Left forelimb (tissue), 1 donor: Measurements from ENCODE around the gene LRRC3B.
"Not testable (repeated sequence)": the region's sequence is repeated elsewhere in the genome, so short reads cannot be mapped to it uniquely, and the experiment has no call there.

ENCODE experiments used
- DNase-seq: peaks from one replicate; pipeline ENCODE4 v3.0.0-alpha.2; 2018; ENCODE audit warnings: low spot score

The LRRC3B gene, protein sequence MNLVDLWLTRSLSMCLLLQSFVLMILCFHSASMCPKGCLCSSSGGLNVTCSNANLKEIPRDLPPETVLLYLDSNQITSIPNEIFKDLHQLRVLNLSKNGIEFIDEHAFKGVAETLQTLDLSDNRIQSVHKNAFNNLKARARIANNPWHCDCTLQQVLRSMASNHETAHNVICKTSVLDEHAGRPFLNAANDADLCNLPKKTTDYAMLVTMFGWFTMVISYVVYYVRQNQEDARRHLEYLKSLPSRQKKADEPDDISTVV

DNA sequence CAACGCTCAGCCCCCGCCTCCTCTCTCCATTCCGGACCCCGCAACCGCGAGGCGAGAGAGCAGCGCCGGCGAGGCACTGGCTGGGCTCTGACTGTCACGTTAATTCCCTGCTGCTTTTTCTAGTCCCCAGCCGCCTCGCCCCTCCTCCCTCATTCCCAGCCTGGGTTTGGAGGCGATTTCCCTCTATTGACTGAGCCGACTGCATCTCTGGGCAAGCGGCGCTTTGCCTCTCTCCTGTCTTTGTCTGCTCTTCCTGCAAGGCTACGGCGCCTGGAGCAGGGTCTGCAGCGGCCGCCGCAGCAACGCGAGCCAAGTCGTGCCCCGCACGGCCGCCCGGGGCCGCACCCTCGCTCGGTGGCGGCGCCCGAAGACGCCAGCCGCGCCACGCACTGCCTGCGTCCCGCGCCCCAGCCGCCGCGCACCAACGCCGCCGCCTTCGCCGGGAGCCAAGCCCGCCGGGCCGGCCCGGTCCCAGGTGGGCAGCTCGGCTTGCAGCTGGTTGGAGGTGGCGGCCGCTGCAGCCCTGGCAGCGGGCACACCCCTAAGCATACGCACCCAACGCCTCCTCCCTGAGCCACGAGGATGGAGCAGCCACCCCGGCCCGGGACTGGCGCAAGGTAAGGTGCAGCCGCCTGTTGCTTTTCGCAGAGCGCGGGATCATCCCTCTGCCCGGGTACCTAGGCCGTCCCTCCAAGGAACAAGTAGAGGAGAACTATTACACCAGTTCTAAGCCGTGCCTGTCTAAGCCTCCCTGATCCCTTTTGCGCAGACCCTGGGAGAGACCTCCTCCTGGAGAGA, at the start of gene LRRC3B:
Gene LRRC3B (plus strand): TSS at position 152 of the 798 bp plus-strand sequence. CDS start 86,901 bp downstream, outside the sequence.
- peak; percentile 74 for DNase-seq

DNA sequence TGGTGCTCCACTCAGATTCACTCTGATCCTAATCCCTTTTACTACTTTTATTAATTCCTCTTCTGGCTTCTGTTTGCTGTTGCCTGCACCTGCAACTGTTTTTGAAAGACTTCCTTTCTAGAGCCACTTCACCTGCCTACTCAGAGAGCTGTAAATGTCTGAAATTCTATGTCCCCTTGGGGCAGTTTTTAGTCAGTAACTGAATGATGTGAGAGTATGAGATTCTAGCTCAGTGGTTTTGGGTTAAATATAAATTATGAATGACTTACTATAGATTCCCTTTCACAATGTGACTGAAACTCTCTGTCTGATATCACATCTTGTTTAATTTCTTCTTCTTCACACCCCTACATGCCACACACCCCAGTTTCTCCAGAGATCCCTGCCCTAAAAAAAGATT, 47.8 kb upstream of the LRRC3B start:
- DNase-seq: no peak

DNA sequence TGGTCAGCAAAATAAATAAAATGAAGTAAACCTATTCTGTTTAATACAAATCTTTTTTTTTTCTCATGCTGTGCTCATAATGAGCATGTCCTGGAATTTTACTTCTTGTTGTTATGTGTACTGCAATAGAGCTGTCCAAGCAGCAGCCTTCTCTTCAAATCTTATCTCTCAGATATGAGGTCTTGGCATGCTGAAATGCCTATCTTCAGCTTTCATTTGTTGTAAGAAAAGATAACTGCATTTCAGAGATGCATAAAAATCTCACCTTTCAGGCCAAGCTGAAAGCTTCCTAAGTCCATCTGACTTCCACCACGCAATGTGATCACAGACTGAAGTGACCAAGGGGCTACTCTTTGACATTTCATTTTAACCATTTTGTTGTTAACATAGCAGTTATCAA, 43.5 kb upstream of the LRRC3B start:
- DNase-seq: no peak

DNA sequence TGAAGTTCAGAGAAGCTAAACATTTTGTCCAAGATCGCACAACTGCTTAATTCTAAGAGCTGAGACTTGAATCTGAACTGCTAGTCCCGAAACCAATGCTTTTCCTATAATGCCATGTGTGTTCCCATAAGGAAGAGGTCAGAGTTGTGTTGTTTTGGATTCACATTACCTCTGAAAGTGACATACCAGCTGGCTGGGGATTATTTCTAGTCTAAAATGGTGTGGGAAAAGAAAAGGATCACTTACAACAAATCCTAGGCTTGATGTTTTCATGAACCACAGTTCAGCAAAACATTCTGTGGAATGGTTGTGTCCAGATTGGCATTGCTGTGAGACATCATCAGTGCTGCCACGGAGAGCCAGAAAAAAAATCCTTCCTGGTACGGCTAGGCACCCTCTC, 35.0 kb upstream of the LRRC3B start:
- no peak for DNase-seq

DNA sequence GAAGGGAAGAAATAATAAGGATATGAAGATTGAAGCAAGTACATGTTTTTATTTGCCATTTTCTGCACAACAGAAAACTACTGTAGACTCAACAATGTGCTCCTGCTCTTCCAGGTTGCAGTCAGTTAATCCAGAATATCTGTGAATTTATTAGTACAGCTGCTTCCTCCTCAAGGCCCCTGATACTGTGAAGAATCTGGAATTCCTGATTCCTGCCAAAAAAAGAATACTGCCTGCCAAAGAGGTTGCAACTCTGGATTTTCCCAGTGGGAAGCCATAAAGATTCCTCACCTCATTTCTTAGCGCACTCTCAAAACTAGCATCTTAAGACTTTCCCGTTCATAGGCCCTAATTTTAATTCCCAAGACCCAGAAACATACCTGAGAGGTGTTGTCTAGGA, 33.6 kb upstream of the LRRC3B start:
- DNase-seq: no peak

DNA sequence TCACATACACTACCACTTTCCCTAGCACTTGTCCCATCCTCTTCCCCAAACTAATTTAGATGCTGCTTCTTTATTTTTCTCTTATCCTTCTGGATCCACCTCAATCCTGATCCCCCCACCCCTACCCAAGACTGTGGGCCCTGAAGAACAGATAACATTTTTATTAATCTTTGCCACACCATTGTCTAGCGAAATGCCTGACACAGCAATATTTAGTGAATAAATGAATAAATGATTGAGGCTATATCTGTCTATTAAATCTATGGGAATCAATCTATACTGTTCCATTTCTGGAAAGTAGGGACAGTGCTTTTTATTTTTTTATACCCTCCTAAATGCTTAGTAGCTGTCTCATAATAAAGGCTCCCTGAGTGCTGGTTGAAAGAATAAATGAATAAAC, 32.9 kb upstream of the LRRC3B start:
- DNase-seq: no peak

DNA sequence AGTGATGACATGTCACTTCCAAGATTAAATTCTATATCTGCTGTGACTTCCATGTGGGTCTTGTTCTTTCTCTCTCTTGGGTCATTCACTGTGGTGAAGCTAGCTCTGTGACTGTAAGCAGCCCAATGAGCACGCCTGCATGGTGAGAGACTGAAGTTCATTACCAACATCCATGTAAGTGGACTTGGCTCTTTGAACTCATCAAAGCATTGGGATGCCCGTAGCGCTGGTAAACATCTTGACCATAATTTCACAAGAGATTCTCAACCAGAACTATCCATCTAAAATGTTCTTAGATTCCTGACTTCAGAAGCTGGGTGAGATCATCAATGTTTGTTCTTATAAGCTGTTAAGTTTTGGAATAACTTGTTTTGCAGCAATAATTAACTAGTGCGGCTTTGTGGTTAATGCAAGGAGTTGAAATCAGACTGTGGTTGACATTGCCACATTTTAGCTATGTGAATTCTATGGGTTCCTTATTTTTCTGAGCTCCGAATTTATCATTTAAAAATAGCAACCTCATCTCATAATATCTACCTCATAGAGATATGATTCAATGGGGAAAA, 31.6 kb upstream of the LRRC3B start:
- DNase-seq: no peak

DNA sequence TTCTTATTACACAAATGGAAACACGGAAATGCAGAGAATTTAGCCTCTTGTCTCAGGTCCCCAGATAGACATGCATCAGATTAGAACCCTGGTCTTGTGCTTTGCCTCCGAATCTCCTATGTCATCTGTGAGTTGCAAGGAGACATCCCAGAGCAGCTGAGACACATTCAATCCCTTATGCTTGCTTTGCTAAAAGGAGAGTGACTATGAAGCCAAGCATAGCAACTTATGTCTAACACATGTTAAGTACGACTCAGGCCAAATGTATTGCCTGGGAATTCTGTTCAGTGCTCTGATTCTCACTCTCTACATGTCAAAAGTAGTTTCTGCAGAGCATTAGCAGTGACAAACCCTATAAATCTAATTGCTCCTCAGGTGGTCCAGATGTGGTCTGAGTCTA, 30.6 kb upstream of the LRRC3B start:
- DNase-seq: no peak

DNA sequence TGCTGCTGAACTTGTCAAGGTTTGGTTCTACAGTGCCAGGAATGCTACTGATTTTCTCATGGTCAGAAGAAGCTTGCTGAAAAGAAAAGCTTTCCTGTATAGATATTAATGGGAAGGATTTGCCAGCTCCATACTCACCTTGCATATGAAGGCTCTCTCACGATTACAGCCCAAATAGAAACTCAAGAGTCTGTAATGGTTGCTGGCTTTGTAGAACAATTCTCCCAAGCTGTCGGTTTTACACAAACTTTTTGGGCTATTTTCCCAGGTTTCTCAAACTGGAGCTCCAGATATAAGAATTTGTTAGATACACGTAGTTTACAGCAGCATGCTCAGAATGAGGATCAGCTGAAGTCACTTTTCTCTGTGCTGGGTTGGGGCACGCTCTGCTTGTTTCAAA, 30.1 kb upstream of the LRRC3B start:
- DNase-seq: no peak

DNA sequence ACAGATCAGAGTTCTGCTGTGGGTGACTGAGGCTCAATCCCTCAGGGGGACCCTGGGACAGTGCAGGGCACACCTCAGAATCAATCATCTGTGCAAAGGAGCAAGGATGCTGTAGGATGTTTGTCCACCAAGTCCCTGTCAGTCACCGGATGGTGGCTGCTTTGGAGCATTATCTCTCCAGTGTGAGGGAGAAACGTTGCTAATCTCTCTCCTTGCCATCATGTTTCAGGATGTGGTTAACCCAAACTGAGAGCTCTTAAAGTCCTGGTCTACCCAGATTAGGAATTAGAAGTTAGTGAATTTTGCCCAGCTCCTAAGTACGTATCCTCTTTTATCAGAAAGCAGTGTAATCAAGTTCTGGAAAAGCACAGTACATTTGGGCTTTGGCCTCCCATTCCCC, 26.2 kb upstream of the LRRC3B start:
- no peak for DNase-seq

DNA sequence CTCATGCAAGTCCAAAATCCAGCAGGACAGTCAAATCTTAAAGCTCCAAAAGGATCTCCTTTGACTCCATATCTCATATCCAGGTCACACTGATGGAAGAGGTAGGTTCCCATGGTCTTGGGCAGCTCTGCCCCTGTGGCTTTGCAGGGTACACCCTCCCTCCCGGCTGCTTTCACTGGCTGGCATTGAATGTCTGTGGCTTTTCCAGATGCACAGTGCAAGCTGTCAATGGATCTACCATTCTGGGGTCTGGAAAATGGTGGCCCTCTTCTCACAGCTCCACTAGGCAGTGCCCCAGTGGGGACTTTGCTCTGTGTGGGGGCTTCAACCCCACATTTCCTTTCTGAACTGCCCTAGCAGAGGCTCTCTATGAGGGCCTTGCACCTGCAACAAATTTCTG, 19.3 kb upstream of the LRRC3B start:
- not testable (repeated sequence) for DNase-seq

DNA sequence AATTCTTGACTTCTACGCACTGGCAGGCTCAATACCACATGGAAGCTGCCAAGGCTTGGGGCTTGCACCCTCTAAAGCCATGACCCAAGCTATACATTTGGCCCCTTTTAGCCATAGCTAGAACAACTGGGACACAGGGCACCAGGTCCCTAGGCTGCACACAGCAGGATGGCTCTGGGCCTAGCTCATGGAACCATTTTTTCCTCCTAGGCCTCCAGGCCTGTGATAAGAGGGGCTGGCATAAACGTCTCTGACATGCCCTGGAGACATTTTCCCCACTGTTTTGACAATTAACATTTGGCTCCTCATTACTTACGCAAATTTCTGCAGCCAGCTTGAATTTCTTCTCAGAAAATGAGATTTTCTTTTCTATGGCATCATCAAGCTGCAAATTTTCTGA, 18.8 kb upstream of the LRRC3B start:
- DNase-seq: not testable (repeated sequence)

DNA sequence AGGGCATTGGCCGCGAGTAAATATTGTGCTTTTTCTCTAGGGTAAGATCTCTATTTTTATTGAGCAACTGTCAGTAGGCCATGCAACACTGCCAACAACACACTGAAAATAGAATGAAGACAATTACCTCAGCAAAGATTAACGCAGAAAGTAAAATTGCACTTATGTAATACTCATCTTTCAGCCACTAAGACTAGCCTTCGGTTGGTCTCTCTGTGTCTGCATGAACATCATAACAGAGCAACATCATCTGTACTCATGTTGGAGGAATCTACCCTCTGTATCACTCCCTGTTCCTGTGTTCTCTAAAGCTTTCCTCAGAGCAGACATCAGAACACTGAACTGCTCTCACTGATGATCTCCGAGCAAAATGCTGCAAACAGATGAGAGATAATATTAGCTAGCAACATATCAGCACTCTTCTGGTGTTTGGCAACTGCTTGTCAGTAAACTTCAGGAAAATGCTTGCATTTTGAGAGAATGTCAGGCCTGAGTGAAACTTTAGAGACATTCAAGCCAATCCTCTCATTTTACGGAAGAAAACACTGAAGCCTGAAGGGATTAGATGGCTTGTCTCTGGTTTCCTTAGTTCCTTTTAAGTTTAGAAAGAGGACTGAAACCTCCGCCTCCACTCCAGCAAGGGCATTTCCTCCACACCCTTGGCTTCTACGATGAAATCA, 8.4 kb upstream of the LRRC3B start:
- DNase-seq: no peak

DNA sequence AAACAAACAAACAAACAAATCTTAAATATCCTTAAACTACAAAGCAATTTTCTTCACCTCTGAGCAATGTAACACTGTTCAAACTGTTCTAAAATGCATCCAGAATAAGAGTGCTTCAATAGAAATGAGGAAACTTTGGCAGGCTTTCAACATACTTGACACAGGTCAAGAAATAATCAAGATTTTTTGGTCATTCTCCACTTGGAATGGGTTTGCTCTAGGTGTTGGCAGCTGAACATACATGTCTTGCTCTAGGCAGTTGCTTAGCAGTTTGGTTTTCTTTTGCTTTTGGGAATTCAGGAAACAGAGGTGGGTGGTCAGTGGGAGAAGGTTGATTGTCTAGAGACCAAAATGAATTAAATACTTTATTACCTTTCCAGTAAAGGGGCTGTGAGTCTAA, 1.4 kb upstream of the LRRC3B start:
- no peak for DNase-seq

DNA sequence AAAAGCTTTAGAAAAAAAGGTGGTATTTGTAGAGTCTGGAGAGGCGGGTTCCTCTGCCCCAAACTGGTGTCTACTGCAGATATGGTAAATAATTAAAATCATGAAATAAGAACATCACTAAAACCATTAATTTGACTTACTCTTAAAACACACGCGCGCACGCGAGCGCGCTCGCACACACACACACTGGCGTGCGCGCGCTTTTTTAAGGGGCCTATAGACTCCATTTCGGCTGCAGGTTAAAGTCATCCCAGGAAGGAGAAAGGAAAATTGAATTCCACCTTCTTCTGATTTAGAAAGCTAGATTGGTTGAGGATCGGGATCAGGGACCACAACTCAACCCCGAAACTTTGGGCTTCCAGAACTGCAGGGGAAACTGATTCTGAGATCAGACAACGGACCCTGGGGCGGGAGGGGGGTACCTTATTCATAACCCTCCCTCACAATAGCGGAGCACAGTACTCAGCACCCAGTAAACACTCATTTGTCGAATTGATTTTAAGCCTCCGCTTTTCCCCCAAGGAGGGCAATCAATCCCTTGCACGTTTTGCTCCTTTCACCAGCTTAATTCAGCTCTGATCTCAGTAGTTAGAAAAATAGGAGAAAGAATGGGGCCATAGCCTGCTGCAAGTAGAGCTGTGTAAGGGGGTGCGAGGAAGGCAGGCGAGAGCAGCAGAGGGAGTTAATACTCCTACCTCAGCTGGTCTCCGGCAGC, 509 bp upstream of the LRRC3B start:
- DNase-seq: no peak

DNA sequence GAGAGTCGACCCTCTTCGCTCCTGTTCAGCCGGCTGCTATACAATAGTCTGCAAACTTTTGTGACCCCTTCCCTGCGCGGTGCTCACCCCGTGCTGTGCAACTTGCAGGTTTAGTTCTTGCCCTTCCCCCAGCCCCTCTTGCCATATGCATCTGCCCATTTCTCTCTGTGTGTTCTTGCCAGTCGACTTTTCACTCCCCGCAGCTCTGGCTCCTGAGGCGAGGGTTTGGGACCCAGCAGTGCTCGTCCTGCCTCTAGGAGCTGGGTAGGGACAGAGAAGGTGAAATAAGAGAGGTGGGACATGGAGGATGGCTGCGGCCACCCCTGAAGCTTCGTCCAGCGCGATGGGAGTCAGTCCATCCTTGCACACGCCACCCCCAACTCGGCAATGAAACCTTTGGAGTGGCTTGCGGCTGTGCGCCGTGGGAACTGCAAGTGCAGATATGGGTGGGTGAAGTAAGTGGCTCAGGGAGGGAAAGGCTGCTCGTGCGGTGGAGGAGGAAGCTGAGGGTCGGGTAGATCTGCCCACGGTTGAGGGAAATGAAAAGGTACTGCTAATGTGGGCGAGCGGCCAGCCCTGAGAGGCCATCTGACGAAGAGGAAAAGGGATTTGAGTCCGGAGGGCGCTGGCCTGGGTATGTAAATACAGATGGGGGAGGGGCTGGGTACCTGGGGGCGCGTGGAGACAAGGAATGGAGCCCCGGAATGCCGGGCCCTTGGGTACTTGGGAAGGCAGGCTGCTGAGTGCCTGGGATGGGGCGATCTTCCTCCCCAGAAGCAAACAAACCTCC, 1.0 kb downstream of the LRRC3B start:
- DNase-seq: peak; percentile 66

DNA sequence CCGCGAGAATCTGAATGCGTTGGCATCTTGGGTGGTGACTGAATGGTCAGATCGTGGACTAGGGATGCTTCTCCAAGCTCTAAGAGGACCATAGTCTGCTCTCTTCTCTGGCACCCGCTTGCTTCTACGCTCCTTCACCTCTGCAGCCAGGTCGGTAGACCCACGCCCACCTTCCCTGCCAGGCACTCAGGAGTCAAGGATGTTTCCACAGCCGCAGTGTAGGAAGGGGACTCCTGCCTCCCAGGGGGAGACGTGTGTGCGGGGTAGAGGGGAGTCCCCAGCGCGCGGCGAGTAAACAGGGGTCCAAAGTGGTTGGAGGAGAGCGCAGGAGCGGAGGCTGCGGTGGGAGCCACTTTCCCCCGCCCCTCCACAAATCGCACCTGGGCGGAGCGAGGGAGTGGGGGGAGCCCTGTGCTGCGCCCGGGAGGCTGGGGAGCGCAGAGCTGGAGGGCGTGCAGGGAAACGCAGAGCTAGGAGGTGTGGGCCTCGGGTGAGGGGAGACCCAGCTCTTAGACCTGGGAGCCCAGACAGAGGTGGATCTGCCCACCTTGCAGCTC, 1.7 kb downstream of the LRRC3B start:
- DNase-seq: no peak

DNA sequence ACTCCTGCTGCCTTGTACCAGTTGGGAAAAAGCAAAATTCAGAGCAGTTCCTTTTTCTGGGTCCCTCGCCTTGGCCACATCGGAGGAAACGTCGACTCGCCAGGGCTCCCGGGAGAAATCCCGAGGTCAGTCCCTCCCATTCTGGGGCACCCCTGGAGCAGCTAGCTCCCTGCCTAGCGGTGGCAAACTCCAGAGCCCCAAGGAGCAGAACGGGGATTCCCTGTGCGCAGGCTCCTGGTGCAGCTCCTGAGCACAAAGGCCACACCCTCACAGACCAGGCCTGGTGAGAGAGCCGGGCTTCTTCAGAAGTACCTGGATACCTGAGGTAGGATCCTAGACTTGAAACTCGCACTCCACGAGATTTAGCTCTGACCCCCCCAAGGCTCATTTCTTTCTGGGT, 2.6 kb downstream of the LRRC3B start:
- no peak for DNase-seq

DNA sequence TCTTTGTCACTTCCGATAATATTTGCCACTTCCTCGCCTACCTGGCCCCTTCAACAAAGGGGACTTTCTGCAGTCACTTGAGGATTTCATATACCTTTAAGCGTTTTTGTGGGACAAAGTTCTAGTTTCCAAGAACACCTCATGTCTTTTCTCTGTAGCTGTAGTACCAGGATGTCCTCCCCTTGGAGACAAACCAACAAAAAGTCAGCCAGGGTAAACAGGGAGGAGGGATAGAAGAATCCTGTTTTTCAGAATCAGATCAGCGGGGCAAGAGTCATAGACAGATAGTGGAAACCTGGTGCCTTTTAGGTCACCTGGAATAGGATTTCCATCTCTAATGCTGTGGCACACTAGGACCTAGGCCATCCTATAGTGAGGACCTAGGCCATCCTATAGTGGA, 4.5 kb downstream of the LRRC3B start:
- DNase-seq: no peak

DNA sequence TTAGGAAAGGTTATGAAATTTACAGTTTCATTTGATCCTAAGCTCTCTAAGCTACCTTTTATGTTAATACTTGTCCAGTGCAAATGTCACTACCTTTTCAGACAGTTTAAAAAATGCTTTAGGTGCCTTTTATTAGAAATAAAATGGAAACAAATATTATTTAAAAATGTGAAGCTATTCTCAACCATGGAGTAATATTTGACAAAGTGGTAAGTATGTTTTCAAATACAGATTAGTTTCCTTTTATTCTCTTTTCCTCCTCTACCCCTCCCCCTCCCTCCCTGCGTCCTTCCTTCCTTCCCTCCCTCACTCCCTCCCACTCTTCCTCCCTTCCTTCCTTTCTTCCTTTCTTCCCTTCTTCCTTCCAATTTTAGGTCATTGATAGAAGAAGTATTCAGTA, 6.3 kb downstream of the LRRC3B start:
- no peak for DNase-seq
